M059J (cell line): ENCODE results near the gene KIF18A. TPM values are rescaled to one million over a fixed set of nuclear protein-coding genes. Genes with fewer than 3 reads are reported as not detected.
"Not testable (repeated sequence)": the region's sequence is repeated elsewhere in the genome, so short reads cannot be mapped to it uniquely, and the experiment has no call there.

Experiments
- DNase-seq: peaks from one replicate; pipeline ENCODE4 v3.0.0-alpha.2; 2012; ENCODE audit warnings: low read depth
- total RNA-seq: library from RNA; depleted of rRNA; stranded (reverse); fragments of >200 nt; shearing (Covaris generic); gene quantifications from 2 replicates; pipeline ENCODE4 v1.2.3, GENCODE V29; 2014; rRNA removed

Gene KIF18A
- total RNA-seq, result 36.2 and 43.7 TPM in 2 replicates

DNA sequence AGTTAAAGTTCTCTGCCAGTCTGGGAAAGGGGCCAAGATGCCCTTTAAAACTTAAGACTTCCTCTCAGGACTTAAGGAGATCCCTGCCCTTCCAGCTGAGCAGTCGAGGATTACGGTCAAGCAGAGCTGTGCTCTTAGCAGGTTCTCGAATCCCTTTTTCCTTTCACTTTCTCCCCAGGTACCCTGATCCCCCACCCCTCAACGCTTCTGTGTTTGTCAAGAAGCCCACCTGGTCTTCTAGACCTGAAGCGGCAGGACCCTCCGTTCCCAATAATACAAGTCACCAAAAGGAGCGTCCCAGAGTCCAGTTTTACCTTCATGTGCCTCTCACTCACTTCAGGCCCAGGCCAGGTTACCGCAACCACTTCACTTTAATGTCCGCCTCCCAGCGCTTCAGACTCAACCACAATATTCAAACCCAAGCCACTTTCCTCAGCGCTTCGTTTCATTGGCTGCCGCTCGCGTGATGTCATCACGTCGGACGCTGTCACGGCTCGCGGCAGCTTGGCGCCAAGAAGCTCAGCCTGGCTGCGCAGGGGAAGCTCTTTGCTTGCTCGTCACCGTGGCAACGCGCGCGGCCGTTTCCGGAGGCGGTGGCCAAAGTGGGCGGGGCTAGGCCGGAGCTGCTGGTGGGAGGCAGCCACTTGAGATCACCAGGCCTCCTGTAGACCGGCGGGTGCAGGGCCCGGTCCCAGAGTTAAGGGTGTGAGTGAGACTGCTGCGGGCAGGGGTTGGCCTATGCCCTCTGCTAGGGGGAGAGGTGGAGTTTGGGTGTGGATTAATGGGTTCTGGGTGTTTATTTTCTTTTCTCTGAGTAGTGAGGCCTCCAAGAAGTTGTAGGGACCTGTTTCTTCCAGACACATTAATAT lies at the start of gene KIF18A, which contains the start of gene METTL15:
TSS of gene KIF18A (minus strand) at position 407 of the 869 bp plus-strand sequence. CDS start 10,209 bp downstream, outside the sequence.
TSS of gene METTL15 (plus strand) at position 639 of the 869 bp plus-strand sequence. CDS start 4,947 bp downstream, outside the sequence.
- peak; percentile 99 for DNase-seq

DNA sequence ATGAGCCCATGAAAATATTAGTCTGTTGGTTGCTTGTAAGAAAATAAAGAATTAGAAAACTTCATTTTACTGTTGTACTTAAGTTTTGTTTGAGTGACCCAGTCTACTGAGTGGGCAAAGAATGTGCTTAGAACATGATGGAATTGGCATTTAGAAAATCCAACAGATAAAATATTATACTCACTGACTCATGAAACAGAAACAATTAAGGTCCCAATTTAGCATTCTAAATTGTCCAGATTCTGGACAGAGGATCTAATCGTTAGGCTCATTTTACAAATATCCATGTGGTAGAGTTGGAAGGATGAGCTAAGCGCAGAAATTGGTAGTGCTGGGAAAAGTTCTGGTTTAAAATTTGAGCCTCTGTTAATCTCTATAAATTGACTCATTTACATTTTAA lies 45.6 kb upstream of the KIF18A start:
- peak; percentile 23 for DNase-seq

- DNase-seq, result no peak
These were observed 44.8 kb upstream of the KIF18A start for GRCh38 chr11:28152743-28153142.

DNA sequence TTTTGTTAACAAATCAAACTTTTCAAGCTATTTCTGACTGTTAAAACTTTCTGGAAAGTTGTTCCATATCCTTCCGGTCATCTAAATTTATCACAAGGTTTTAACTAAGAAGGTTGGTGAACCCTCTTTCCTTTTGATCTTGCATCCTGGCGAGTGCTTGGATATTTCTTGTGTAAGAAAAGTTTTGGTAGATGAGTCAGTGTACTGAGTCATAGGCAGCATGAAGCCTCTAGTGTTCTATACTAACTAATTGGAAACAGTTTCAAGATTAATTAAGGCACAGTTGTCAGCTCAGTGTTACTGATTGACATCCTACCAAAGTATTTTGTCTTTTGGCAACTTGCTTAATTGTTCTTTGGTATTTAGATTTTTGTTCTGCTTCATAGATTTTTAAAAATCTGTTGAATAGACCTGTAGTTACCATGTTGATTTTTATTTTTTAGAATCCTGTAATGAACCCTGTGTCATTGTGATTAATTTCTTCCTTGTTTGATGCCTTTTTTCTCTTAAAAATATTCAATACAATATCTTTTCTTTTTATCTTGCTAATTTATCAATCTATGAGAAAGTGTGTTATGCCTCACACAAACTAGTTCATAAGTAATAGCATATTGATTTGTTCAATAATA lies 38.3 kb upstream of the KIF18A start:
- DNase-seq, result peak; percentile 96

- DNase-seq, result peak; percentile 47
These were observed 36.9 kb upstream of the KIF18A start for GRCh38 chr11:28144808-28145207.

- DNase-seq, result no peak
These were observed 34.8 kb upstream of the KIF18A start for GRCh38 chr11:28142724-28143123.

DNA sequence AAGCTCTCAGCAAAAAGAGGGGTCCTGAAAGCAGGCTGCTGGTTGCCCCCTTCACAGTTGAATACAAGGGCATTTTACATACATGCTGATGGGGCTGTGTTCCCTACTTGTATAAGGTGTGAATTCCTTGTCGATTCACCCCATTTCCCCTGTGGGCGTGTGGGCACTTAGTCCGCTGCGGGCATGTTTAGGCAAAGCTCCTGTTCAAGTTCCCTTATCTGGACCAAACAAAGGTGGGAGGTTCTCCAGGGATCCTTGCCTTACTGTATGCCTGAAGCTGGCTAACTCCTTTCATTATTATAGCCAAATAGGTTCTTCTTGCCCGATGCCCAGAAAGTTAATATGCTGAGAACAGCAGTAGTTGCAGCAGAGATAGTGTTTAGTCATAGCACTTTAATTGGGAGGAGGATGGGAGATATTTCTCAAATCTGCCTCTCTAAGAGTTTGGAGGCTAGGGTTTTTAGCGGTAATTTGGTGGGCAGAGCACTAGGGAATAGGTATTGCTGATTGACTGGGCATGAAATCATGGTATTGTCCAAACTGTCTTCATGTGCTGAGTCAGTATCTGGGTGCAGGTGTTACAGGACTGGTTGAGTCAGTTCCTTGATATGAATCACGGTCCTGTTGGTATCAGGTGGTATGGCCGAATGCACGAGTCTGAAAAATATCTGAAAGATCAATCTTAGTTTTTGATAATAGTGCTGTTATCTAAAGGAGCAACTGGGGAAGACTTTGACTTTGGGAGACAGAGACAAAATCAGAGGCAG lies 32.9 kb upstream of the KIF18A start:
- no peak for DNase-seq

GRCh38 chr11:28139841-28140415 lies 32.0 kb upstream of the KIF18A start:
- no peak for DNase-seq

- no peak for DNase-seq
These were observed 29.9 kb upstream of the KIF18A start for GRCh38 chr11:28137832-28138231.

- no peak for DNase-seq
These were observed 29.4 kb upstream of the KIF18A start for GRCh38 chr11:28137366-28137765.

- DNase-seq, result not testable (repeated sequence)
These were observed 28.2 kb upstream of the KIF18A start for GRCh38 chr11:28136157-28136556.

DNA sequence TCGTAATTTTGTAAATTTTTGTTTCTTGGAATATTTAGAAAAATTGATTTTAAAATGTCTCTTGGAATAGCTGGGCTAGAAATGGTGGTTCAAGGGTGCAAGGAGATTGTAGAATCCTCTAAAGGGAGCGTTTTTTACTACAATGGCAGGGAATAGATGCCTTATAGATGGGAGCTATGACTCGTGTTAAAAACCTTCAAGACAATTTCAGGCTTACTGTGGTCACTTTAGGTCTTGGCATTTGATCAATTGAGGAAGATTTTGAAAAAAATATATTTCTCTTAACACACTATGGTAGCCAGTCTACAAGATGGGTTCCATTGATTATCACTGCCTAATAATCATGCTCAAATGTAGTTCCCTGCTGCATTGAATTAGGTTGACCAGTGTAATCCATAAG lies 25.2 kb upstream of the KIF18A start:
- DNase-seq, result peak; percentile 78

- no peak for DNase-seq
These were observed 24.6 kb upstream of the KIF18A start for GRCh38 chr11:28132548-28132947.

GRCh38 chr11:28123151-28123581 lies 15.2 kb upstream of the KIF18A start:
- peak; percentile 80 for DNase-seq

GRCh38 chr11:28117712-28118111 lies 9.8 kb upstream of the KIF18A start:
- DNase-seq, result no peak

DNA sequence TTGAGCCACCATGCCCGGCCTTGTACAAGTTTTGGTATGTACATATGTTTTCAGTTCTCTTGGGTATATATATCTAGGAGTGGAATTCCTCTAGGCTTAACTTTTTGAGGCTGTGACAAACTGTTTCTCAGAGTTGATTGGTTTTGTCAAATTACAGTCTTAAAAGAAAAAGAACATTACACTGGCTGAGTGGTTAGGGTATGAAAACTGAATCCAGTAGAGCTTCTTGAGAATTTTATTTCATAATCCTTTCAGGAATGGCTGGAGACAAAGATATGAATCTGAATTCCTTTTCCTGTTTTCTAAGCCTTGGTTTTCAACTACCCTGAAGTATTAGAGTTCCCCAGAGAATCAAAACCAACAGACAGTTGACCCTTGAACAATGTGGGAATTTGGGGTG lies 6.8 kb upstream of the KIF18A start:
- DNase-seq, result no peak

- DNase-seq, result no peak
These were observed 6.2 kb upstream of the KIF18A start for GRCh38 chr11:28114116-28114515.

- peak; percentile 37 for DNase-seq
These were observed 2.9 kb upstream of the KIF18A start for GRCh38 chr11:28110821-28111200.

GRCh38 chr11:28110108-28110820 lies 2.3 kb upstream of the KIF18A start:
- peak; percentile 88 for DNase-seq

DNA sequence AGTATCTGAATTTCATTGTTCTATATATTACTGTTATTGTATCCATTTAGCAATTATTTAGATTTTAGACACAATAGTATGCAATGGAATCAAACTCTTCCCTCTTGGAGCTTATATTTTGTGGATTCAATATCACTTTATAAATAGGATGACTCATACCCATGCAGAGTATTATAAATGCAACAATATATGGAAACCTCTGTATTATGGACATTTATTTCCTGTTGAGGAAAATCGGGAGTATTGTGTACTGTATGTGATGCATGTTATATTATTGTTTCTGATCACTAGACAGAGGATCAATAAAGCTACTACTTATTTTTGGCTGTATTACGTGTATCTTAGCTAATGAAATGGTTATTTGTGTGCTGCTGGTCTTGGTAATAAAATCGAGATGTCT lies 1.0 kb upstream of the KIF18A start:
- no peak for DNase-seq

DNA sequence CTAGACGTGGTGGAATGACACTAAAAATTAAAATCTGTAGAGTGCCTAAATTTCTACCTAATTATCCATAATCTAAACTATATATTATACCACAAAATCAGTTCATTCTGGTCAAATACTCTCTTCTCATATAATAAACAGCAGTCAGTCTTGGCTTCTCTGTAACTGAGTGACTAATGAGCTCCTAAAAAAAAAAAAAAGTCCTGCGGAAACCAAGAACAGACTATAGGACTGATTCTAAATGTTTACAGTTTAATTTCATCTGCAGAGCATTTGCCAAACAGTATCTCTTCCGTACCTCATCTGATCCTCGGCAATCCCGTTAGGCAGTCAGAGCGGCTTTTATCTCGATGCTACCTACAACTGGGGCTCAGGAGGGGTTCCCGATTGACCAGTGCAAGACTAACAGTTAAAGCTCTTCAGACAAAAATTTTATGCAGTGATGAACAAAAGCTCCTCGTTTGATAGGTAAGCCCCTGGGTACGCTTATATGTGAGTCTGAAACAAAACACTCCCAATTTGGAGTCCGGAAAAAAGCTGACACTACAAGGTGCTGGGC lies 686 bp downstream of the KIF18A start:
- DNase-seq, result no peak
